ENCODE data around the gene RAPH1.
A peak's percentile ranks its signal among the peaks of the same experiment; 100 is the strongest.
"Not testable (repeated sequence)": the region's sequence is repeated elsewhere in the genome, so short reads cannot be mapped to it uniquely, and the experiment has no call there.

RAPH1 gene

GRCh38 chr2:203535784-203536585 lies 884 bp upstream of the RAPH1 start:
- H3K4me3 Mint-ChIP-seq = peak overlapping the region; percentile 84
- peaks cover 11% of the 10 kb centered on the region for H3K9me3 Mint-ChIP-seq
- H3K27me3 Mint-ChIP-seq = peaks cover 53% of the 10 kb centered on the region
- peak overlapping the region; percentile 64 for H3K27ac Mint-ChIP-seq
- CTCF ChIA-PET = no interaction called here
- peaks cover 25% of the 10 kb centered on the region for H3K4me1 Mint-ChIP-seq
- DNase-seq = no peak
- peaks cover 3% of the 10 kb centered on the region for H3K36me3 Mint-ChIP-seq

- DNase-seq = peak; percentile 57
- Mint-ChIP-seq H3K36me3 (peaks cover 3% of the 10 kb centered on the region), H3K27ac (no peak overlapping the region), H3K4me1 (peaks cover 25% of the 10 kb centered on the region), H3K9me3 (peaks cover 11% of the 10 kb centered on the region), H3K27me3 (peaks cover 50% of the 10 kb centered on the region), H3K4me3 (peak overlapping the region; percentile 75)
- CTCF ChIA-PET = interaction anchor here (1.4 to 2.6 kb wide), 2 partner anchors 66 to 117 kb away, joined by 4 to 6 read pairs; no protein-coding TSS in a partner anchor
Measured at GRCh38 chr2:203534621-203535077, 452 bp downstream of the RAPH1 start.

GRCh38 chr2:203533676-203534591 lies 1.2 kb downstream of the RAPH1 start:
- peak overlapping the region; percentile 75 for H3K4me3 Mint-ChIP-seq
- no peak overlapping the region for H3K27ac Mint-ChIP-seq
- CTCF ChIA-PET = interaction anchor here (0.7 to 2.6 kb wide), 5 partner anchors 49 to 281 kb away, joined by 3 to 7 read pairs (median 4); no protein-coding TSS in a partner anchor

GRCh38 chr2:203532957-203533658 lies 2.0 kb downstream of the RAPH1 start:
- H3K27me3 Mint-ChIP-seq = peaks cover 40% of the 10 kb centered on the region
- peaks cover 5% of the 10 kb centered on the region for H3K9me3 Mint-ChIP-seq
- CTCF ChIA-PET = interaction anchor here (0.7 to 2.6 kb wide), 5 partner anchors 49 to 282 kb away, joined by 3 to 7 read pairs (median 4); no protein-coding TSS in a partner anchor
- no peak overlapping the region for H3K4me3 Mint-ChIP-seq
- peaks cover 3% of the 10 kb centered on the region for H3K36me3 Mint-ChIP-seq
- H3K27ac Mint-ChIP-seq = no peak overlapping the region
- peaks cover 25% of the 10 kb centered on the region for H3K4me1 Mint-ChIP-seq
- DNase-seq = no peak

More at GRCh38 chr2:203533676-203534591, 1.2 kb downstream of the RAPH1 start:
- peak; percentile 34 for DNase-seq
- Mint-ChIP-seq H3K27me3 (peaks cover 49% of the 10 kb centered on the region), H3K4me1 (peaks cover 25% of the 10 kb centered on the region), H3K36me3 (peaks cover 3% of the 10 kb centered on the region), H3K9me3 (peaks cover 9% of the 10 kb centered on the region)

- Mint-ChIP-seq H3K27me3 (no peaks in the 10 kb centered on the region), H3K36me3 (no peaks in the 10 kb centered on the region), H3K27ac (no peak overlapping the region), H3K4me3 (no peak overlapping the region), H3K9me3 (no peaks in the 10 kb centered on the region), H3K4me1 (peaks cover 2% of the 10 kb centered on the region)
- CTCF ChIA-PET = interaction anchor here (0.6 to 1.5 kb wide), 2 partner anchors 19 to 287 kb away, joined by 3 read pairs; no protein-coding TSS in a partner anchor
- no peak for DNase-seq
Measured at GRCh38 chr2:203527719-203528118, 7.4 kb downstream of the RAPH1 start.

GRCh38 chr2:203513268-203513667 lies 21.8 kb downstream of the RAPH1 start:
- H3K36me3 Mint-ChIP-seq, DNase-seq, H3K27me3 Mint-ChIP-seq, H3K4me1 Mint-ChIP-seq, H3K4me3 Mint-ChIP-seq, CTCF ChIA-PET, H3K27ac Mint-ChIP-seq, H3K9me3 Mint-ChIP-seq: not testable (repeated sequence)

GRCh38 chr2:203510941-203511305 lies 24.2 kb downstream of the RAPH1 start:
- CTCF ChIA-PET = interaction anchor here (0.9 kb wide), 1 partner anchor 140 kb away, joined by 3 read pairs; no protein-coding TSS in a partner anchor

GRCh38 chr2:203510256-203510940 lies 24.7 kb downstream of the RAPH1 start:
- Mint-ChIP-seq H3K36me3 (peaks cover 3% of the 10 kb centered on the region), H3K4me1 (no peaks in the 10 kb centered on the region), H3K9me3 (peaks cover 4% of the 10 kb centered on the region), H3K27me3 (no peaks in the 10 kb centered on the region), H3K4me3 (no peak overlapping the region), H3K27ac (no peak overlapping the region)
- CTCF ChIA-PET = interaction anchor here (0.9 kb wide), 1 partner anchor 140 kb away, joined by 3 read pairs; no protein-coding TSS in a partner anchor
- no peak for DNase-seq

More at GRCh38 chr2:203510941-203511305, 24.2 kb downstream of the RAPH1 start:
- H3K27ac Mint-ChIP-seq = no peak overlapping the region
- no peaks in the 10 kb centered on the region for H3K4me1 Mint-ChIP-seq
- peaks cover 3% of the 10 kb centered on the region for H3K36me3 Mint-ChIP-seq
- no peaks in the 10 kb centered on the region for H3K27me3 Mint-ChIP-seq
- peaks cover 4% of the 10 kb centered on the region for H3K9me3 Mint-ChIP-seq
- DNase-seq = no peak
- H3K4me3 Mint-ChIP-seq = no peak overlapping the region

- H3K27ac Mint-ChIP-seq, CTCF ChIA-PET, DNase-seq, H3K36me3 Mint-ChIP-seq, H3K4me3 Mint-ChIP-seq, H3K9me3 Mint-ChIP-seq, H3K27me3 Mint-ChIP-seq: not testable (repeated sequence)
- peaks cover 10% of the 10 kb centered on the region for H3K4me1 Mint-ChIP-seq
Measured at GRCh38 chr2:203503460-203503859, 31.6 kb downstream of the RAPH1 start.

GRCh38 chr2:203501873-203502272 lies 33.2 kb downstream of the RAPH1 start:
- no peaks in the 10 kb centered on the region for H3K27me3 Mint-ChIP-seq
- peaks cover 4% of the 10 kb centered on the region for H3K36me3 Mint-ChIP-seq
- no peak overlapping the region for H3K27ac Mint-ChIP-seq
- no peak for DNase-seq
- CTCF ChIA-PET = interaction anchor here (0.8 to 1.5 kb wide), 2 partner anchors 17 to 22 kb away, joined by 3 read pairs; no protein-coding TSS in a partner anchor
- no peak overlapping the region for H3K4me3 Mint-ChIP-seq
- H3K9me3 Mint-ChIP-seq = peaks cover 8% of the 10 kb centered on the region
- H3K4me1 Mint-ChIP-seq = peaks cover 10% of the 10 kb centered on the region

- H3K4me1 Mint-ChIP-seq = peaks cover 10% of the 10 kb centered on the region
- H3K27ac Mint-ChIP-seq = no peak overlapping the region
- no peak for DNase-seq
- no peaks in the 10 kb centered on the region for H3K27me3 Mint-ChIP-seq
- no peak overlapping the region for H3K4me3 Mint-ChIP-seq
- peaks cover 4% of the 10 kb centered on the region for H3K36me3 Mint-ChIP-seq
- CTCF ChIA-PET = interaction anchor here (1.5 kb wide), 1 partner anchor 17 kb away, joined by 3 read pairs; no protein-coding TSS in a partner anchor
- peaks cover 8% of the 10 kb centered on the region for H3K9me3 Mint-ChIP-seq
Measured at GRCh38 chr2:203500951-203501350, 34.1 kb downstream of the RAPH1 start.

- peaks cover 4% of the 10 kb centered on the region for H3K36me3 Mint-ChIP-seq
- peaks cover 8% of the 10 kb centered on the region for H3K9me3 Mint-ChIP-seq
- no peak for DNase-seq
- peaks cover 10% of the 10 kb centered on the region for H3K4me1 Mint-ChIP-seq
- H3K27ac Mint-ChIP-seq = no peak overlapping the region
- CTCF ChIA-PET = no interaction called here
- no peaks in the 10 kb centered on the region for H3K27me3 Mint-ChIP-seq
- no peak overlapping the region for H3K4me3 Mint-ChIP-seq
Measured at GRCh38 chr2:203500297-203500696, 34.8 kb downstream of the RAPH1 start.

- H3K27me3 Mint-ChIP-seq = no peaks in the 10 kb centered on the region
- CTCF ChIA-PET = no interaction called here
- H3K4me1 Mint-ChIP-seq = peaks cover 12% of the 10 kb centered on the region
- H3K36me3 Mint-ChIP-seq = peaks cover 3% of the 10 kb centered on the region
- DNase-seq = no peak
- no peaks in the 10 kb centered on the region for H3K9me3 Mint-ChIP-seq
- no peak overlapping the region for H3K4me3 Mint-ChIP-seq
- no peak overlapping the region for H3K27ac Mint-ChIP-seq
Measured at GRCh38 chr2:203498161-203498560, 36.9 kb downstream of the RAPH1 start.

Data from activated naive CD4-positive, alpha-beta T cell treated with anti-CD3 and anti-CD28 coated beads, Interleukin-2, amount 10 ng/mL, durations not matched to agents 7 days and 5 days (primary cell).